IgD-negative memory B cell (primary cell): Measurements from ENCODE around the gene PCIF1. TPM values are rescaled to one million over a fixed set of nuclear protein-coding genes. Genes with fewer than 3 reads are reported as not detected.
"Not testable (repeated sequence)": the region's sequence is repeated elsewhere in the genome, so short reads cannot be mapped to it uniquely, and the experiment has no call there.

ENCODE experiments used
- H3K27ac Mint-ChIP-seq, 3 donors: one replicate each; pipeline ENCODE4 v1.8.0; 2020 to 2022; ENCODE audit warnings: mild to moderate bottlenecking in 3 of 3, mixed read lengths in 3 of 3, moderate library complexity in 1 of 3
- H3K27me3 Mint-ChIP-seq: one replicate; pipeline ENCODE4 v1.8.0; 2021; ENCODE audit warnings: mixed read lengths
- H3K36me3 Mint-ChIP-seq: one replicate; pipeline ENCODE4 v1.8.0; 2020; ENCODE audit warnings: mild to moderate bottlenecking, mixed read lengths
- H3K4me1 Mint-ChIP-seq, 3 donors: one replicate each; pipeline ENCODE4 v1.8.0; 2020 to 2022; ENCODE audit warnings: mixed read lengths in 3 of 3, mild to moderate bottlenecking in 1 of 3
- H3K4me3 Mint-ChIP-seq, 4 donors: one replicate each; pipeline ENCODE4 v1.8.0; 2020 to 2022; ENCODE audit warnings: mild to moderate bottlenecking in 4 of 4, mixed read lengths in 4 of 4, moderate library complexity in 3 of 4
- H3K9me3 Mint-ChIP-seq, 3 donors: one replicate each; pipeline ENCODE4 v1.8.0; 2020 to 2021; ENCODE audit warnings: mixed read lengths in 3 of 3, mild to moderate bottlenecking in 1 of 3
- polyA plus RNA-seq: library from polyadenylated mRNA; unstranded; fragments of 300-500 nt; fragmentation: Illumina TruSeq; gene quantifications from one replicate; pipeline ENCODE4 v1.2.3, GENCODE V29; 2021

PCIF1 gene
- polyA plus RNA-seq, 1 donor from 2014 or later = 98.9 TPM

- no peak overlapping the region for H3K4me3 Mint-ChIP-seq
- no peaks in the 10 kb centered on the region for H3K36me3 Mint-ChIP-seq
- peaks cover 0 to 5% (median 1%) of the 10 kb centered on the region in 3 donors for H3K4me1 Mint-ChIP-seq
- H3K27ac Mint-ChIP-seq = peak overlapping the region in 1 of 3 donors; percentile 29
- no peaks in the 10 kb centered on the region for H3K27me3 Mint-ChIP-seq
- H3K9me3 Mint-ChIP-seq = no peaks in the 10 kb centered on the region
These were observed 7.2 kb upstream of the PCIF1 start for GRCh38 chr20:45927071-45927878.

GRCh38 chr20:45931680-45932079 lies 2.8 kb upstream of the PCIF1 start:
- H3K4me1 Mint-ChIP-seq = peaks cover 11 to 13% (median 12%) of the 10 kb centered on the region in 3 donors
- H3K27me3 Mint-ChIP-seq, H3K9me3 Mint-ChIP-seq, H3K36me3 Mint-ChIP-seq: not testable (repeated sequence)
- peak overlapping the region in 1 of 4 donors; percentile 40 for H3K4me3 Mint-ChIP-seq
- peak overlapping the region in 1 of 3 donors; percentile 42 for H3K27ac Mint-ChIP-seq

- Mint-ChIP-seq H3K4me3 (peak overlapping the region; percentile 94 to 100 (median 98)), H3K27ac (peak overlapping the region; percentile 95 to 99 (median 96)), H3K4me1 (peaks cover 11 to 18% (median 12%) of the 10 kb centered on the region in 3 donors), H3K9me3 (no peaks in the 10 kb centered on the region), H3K27me3 (no peaks in the 10 kb centered on the region), H3K36me3 (peaks cover 5% of the 10 kb centered on the region)
These were observed 1.0 kb upstream of the PCIF1 start for GRCh38 chr20:45933266-45934045.

- H3K4me1 Mint-ChIP-seq = peaks cover 11 to 19% (median 12%) of the 10 kb centered on the region in 3 donors
- H3K27me3 Mint-ChIP-seq = no peaks in the 10 kb centered on the region
- peaks cover 6% of the 10 kb centered on the region for H3K36me3 Mint-ChIP-seq
- peak overlapping the region; percentile 94 to 100 (median 98) for H3K4me3 Mint-ChIP-seq
- H3K9me3 Mint-ChIP-seq = no peaks in the 10 kb centered on the region
- peak overlapping the region; percentile 95 to 99 (median 96) for H3K27ac Mint-ChIP-seq
These were observed 367 bp upstream of the PCIF1 start for GRCh38 chr20:45934046-45934585.

GRCh38 chr20:45935416-45936046 lies 1.0 kb downstream of the PCIF1 start:
- Mint-ChIP-seq H3K36me3 (peaks cover 6% of the 10 kb centered on the region), H3K27ac (peak overlapping the region; percentile 95 to 99 (median 99)), H3K9me3 (no peaks in the 10 kb centered on the region), H3K4me3 (peak overlapping the region; percentile 94 to 100 (median 97)), H3K4me1 (peaks cover 11 to 19% (median 14%) of the 10 kb centered on the region in 3 donors), H3K27me3 (no peaks in the 10 kb centered on the region)

GRCh38 chr20:45937765-45938164 lies 3.3 kb downstream of the PCIF1 start:
- H3K4me1 Mint-ChIP-seq = peaks cover 11 to 17% (median 12%) of the 10 kb centered on the region in 3 donors
- peak overlapping the region in 1 of 3 donors; percentile 70 for H3K27ac Mint-ChIP-seq
- no peaks in the 10 kb centered on the region for H3K27me3 Mint-ChIP-seq
- no peaks in the 10 kb centered on the region for H3K9me3 Mint-ChIP-seq
- H3K4me3 Mint-ChIP-seq = peak overlapping the region in 2 of 4 donors; percentile 65 to 66
- peaks cover 6% of the 10 kb centered on the region for H3K36me3 Mint-ChIP-seq

GRCh38 chr20:45938727-45939438 lies 4.4 kb downstream of the PCIF1 start:
- peaks cover 6 to 13% (median 8%) of the 10 kb centered on the region in 3 donors for H3K4me1 Mint-ChIP-seq
- no peaks in the 10 kb centered on the region for H3K9me3 Mint-ChIP-seq
- H3K27ac Mint-ChIP-seq = peak overlapping the region in 2 of 3 donors; percentile 55 to 76
- H3K4me3 Mint-ChIP-seq = peak overlapping the region in 1 of 4 donors; percentile 66
- H3K36me3 Mint-ChIP-seq = peaks cover 6% of the 10 kb centered on the region
- H3K27me3 Mint-ChIP-seq = no peaks in the 10 kb centered on the region

GRCh38 chr20:45940053-45940452 lies 5.6 kb downstream of the PCIF1 start:
- Mint-ChIP-seq H3K4me1 (peaks cover 4 to 13% (median 8%) of the 10 kb centered on the region in 3 donors), H3K4me3 (peak overlapping the region in 1 of 4 donors; percentile 41), H3K9me3 (no peaks in the 10 kb centered on the region), H3K27ac (peak overlapping the region in 1 of 3 donors; percentile 67), H3K27me3 (no peaks in the 10 kb centered on the region), H3K36me3 (peaks cover 6% of the 10 kb centered on the region)

- Mint-ChIP-seq H3K4me3 (no peak overlapping the region), H3K9me3 (no peaks in the 10 kb centered on the region), H3K27me3 (no peaks in the 10 kb centered on the region), H3K4me1 (peaks cover 0 to 11% (median 5%) of the 10 kb centered on the region in 3 donors), H3K36me3 (peaks cover 5% of the 10 kb centered on the region), H3K27ac (no peak overlapping the region)
These were observed 6.0 kb downstream of the PCIF1 start for GRCh38 chr20:45940469-45940868.

GRCh38 chr20:45943613-45944012 lies 9.1 kb downstream of the PCIF1 start:
- Mint-ChIP-seq H3K27me3 (no peaks in the 10 kb centered on the region), H3K4me1 (peaks cover 0 to 4% (median 3%) of the 10 kb centered on the region in 3 donors), H3K4me3 (no peak overlapping the region), H3K36me3 (no peaks in the 10 kb centered on the region), H3K9me3 (no peaks in the 10 kb centered on the region), H3K27ac (peak overlapping the region in 2 of 3 donors; percentile 42 to 57)

GRCh38 chr20:45944151-45944964 lies 9.9 kb downstream of the PCIF1 start:
- Mint-ChIP-seq H3K36me3 (no peaks in the 10 kb centered on the region), H3K27ac (peak overlapping the region in 2 of 3 donors; percentile 42 to 57), H3K4me1 (peaks cover 0 to 4% (median 3%) of the 10 kb centered on the region in 3 donors), H3K9me3 (no peaks in the 10 kb centered on the region), H3K4me3 (no peak overlapping the region), H3K27me3 (no peaks in the 10 kb centered on the region)

GRCh38 chr20:45944965-45945677 lies 10.6 kb downstream of the PCIF1 start:
- no peaks in the 10 kb centered on the region for H3K9me3 Mint-ChIP-seq
- no peaks in the 10 kb centered on the region for H3K36me3 Mint-ChIP-seq
- no peaks in the 10 kb centered on the region for H3K27me3 Mint-ChIP-seq
- peak overlapping the region in 1 of 3 donors; percentile 42 for H3K27ac Mint-ChIP-seq
- H3K4me1 Mint-ChIP-seq = peaks cover 0 to 3% (median 2%) of the 10 kb centered on the region in 3 donors
- H3K4me3 Mint-ChIP-seq = peak overlapping the region in 1 of 4 donors; percentile 7

GRCh38 chr20:45945678-45946148 lies 11.2 kb downstream of the PCIF1 start:
- no peaks in the 10 kb centered on the region for H3K36me3 Mint-ChIP-seq

More at GRCh38 chr20:45945678-45946148, 11.2 kb downstream of the PCIF1 start:
- Mint-ChIP-seq H3K27me3 (no peaks in the 10 kb centered on the region), H3K4me3 (peak overlapping the region in 2 of 4 donors; percentile 7 to 72), H3K9me3 (no peaks in the 10 kb centered on the region), H3K4me1 (peaks cover 0 to 3% (median 2%) of the 10 kb centered on the region in 3 donors), H3K27ac (no peak overlapping the region)
